PFSK-1 (cell line): ENCODE results near the gene STK39.

ENCODE experiments used
- POLR2AphosphoS5 ChIP-seq: IDR thresholded peaks from 2 replicates; pipeline ENCODE4 v1.6.1; 2012; ENCODE audit warnings: low read depth, mild to moderate bottlenecking, control low read depth, low read length, moderate library complexity
- SIN3A ChIP-seq: IDR thresholded peaks from 2 replicates; pipeline ENCODE4 v1.6.1; 2012; ENCODE audit warnings: mild to moderate bottlenecking, low read length, moderate library complexity, borderline replicate concordance; ENCODE audit not compliant: insufficient read depth
- TAF1 ChIP-seq: IDR thresholded peaks from 2 replicates; pipeline ENCODE4 v1.6.1; 2012; ENCODE audit warnings: low read length, control low read depth, borderline replicate concordance; ENCODE audit not compliant: insufficient read depth

- no peak for TF ChIP-seq TAF1
- no peak for TF ChIP-seq SIN3A
- no peak for TF ChIP-seq POLR2AphosphoS5
Measured at GRCh38 chr2:168146892-168147810, 100.2 kb downstream of the STK39 start.
